WTC11 (cell line): ENCODE measurements around the gene TGM1.

Experiments used
- ATF6 ChIP-seq: sonication (generic); formaldehyde crosslinking; IDR thresholded peaks from 2 replicates; pipeline ENCODE4 v1.8.1; 2023; ENCODE audit warnings: mild to moderate bottlenecking, missing genetic modification reagents
- CREB1 ChIP-seq: sonication (generic); formaldehyde crosslinking; IDR thresholded peaks from 2 replicates; pipeline ENCODE4 v1.8.0; 2023; ENCODE audit warnings: mild to moderate bottlenecking, missing genetic modification reagents
- CTCF ChIP-seq: fragments of 200-600 bp; IDR thresholded peaks from 2 replicates; pipeline ENCODE4 v1.8.0; 2022; ENCODE audit warnings: antibody characterized with exemption
- E2F1 ChIP-seq: sonication (generic); formaldehyde crosslinking; IDR thresholded peaks from 2 replicates; pipeline ENCODE4 v1.8.0; 2022; ENCODE audit warnings: mild to moderate bottlenecking, missing genetic modification reagents
- MAX ChIP-seq: sonication (generic); formaldehyde crosslinking; IDR thresholded peaks from 2 replicates; pipeline ENCODE4 v1.8.0; 2022; ENCODE audit warnings: mild to moderate bottlenecking, missing genetic modification reagents
- SP1 ChIP-seq: sonication (generic); formaldehyde crosslinking; conservative IDR thresholded peaks from 2 replicates; pipeline ENCODE4 v1.8.1; 2022; ENCODE audit warnings: missing genetic modification reagents
- USF1 ChIP-seq: sonication (generic); formaldehyde crosslinking; IDR thresholded peaks from 2 replicates; pipeline ENCODE4 v1.8.0; 2022; ENCODE audit warnings: mild to moderate bottlenecking, missing genetic modification reagents
- ZMAT4 ChIP-seq: fragments of 250-450 bp; sonication (Bioruptor Pico); IDR thresholded peaks from 2 replicates; pipeline ENCODE4 v1.9.0; 2021; ENCODE audit warnings: mild to moderate bottlenecking
- ZNF423 ChIP-seq: fragments of 250-450 bp; sonication (Bioruptor Pico); IDR thresholded peaks from 2 replicates; pipeline ENCODE4 v2.1.2; 2022; ENCODE audit warnings: mild to moderate bottlenecking, moderate library complexity

GRCh38 chr14:24256960-24257359 lies 6.0 kb downstream of the TGM1 start:
- TF ChIP-seq SP1 (CRISPR knock-in tag): no peak
- TF ChIP-seq E2F1 (CRISPR knock-in tag): no peak
- no peak for TF ChIP-seq CTCF
- TF ChIP-seq MAX (CRISPR knock-in tag): no peak
- no peak for TF ChIP-seq USF1 (CRISPR knock-in tag)
- no peak for TF ChIP-seq CREB1
- no peak for TF ChIP-seq ATF6 (CRISPR knock-in tag)
- no peak for TF ChIP-seq ZNF423 (CRISPR knock-in tag)
- TF ChIP-seq ZMAT4 (CRISPR knock-in tag): no peak
